ENCODE results near the gene FRMD8.

The FRMD8 gene, protein sequence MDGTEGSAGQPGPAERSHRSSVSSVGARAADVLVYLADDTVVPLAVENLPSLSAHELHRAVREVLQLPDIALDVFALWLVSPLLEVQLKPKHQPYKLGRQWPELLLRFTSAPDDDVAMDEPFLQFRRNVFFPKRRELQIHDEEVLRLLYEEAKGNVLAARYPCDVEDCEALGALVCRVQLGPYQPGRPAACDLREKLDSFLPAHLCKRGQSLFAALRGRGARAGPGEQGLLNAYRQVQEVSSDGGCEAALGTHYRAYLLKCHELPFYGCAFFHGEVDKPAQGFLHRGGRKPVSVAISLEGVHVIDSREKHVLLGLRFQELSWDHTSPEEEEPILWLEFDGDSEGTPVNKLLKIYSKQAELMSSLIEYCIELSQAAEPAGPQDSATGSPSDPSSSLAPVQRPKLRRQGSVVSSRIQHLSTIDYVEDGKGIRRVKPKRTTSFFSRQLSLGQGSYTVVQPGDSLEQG

DNA sequence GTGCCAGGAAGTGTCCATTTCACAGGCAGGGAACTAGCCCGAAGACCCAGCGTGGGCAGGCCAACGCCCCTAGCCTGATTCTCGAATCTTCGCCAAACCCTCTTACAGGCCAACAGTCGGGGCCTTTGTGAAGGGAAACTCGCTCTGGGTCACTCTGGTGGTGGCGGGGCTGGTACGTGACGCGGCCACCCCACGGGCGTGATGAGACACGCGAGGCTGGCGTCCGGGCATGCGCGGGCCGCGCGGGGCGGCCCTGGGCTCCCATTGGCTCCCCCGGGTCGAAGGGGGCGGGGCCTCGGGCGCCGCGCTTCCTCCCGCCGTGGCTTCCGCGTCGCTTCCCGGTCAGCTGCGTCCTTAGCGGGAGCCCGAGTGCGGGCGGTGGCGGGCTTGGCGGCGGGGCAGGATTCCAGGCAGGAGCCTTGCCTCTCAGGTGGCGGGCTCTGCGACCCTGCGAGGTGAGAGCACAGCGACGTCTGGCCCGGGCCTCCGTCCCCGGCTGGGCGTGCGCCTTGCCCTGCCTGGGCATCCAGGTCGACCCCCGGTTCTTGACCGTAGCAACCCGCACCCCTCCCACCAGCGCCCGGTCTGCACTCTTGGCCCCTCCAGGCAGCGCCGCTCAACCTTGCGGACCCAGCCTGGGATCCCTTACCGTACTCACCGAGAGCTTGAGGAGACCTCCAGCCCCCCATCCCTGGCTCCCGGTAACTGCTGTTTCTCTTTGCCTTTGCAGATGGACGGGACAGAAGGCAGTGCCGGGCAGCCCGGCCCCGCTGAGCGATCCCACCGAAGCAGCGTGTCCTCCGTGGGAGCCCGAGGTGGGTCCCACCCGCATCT is at the start of gene FRMD8:
Gene FRMD8 (plus strand): TSS at position 331 of the 834 bp plus-strand sequence. CDS start 400 bp downstream, at position 731.
- peaks cover 0 to 15% of the 10 kb centered on the region in 2 donors for H3K36me3 ChIP-seq (ENCODE audit: control insufficient read depth in 1 of 2, insufficient read depth in 2 of 2, low read length in 2 of 2)
- no peaks in the 10 kb centered on the region for H3K27me3 ChIP-seq (ENCODE audit: control insufficient read depth in 1 of 2, insufficient read depth in 2 of 2, low read length in 2 of 2)
- H3K4me3 ChIP-seq (ENCODE audit: low read depth in 1 of 2, low read length in 2 of 2) = peak within 1 kb of the TSS; percentile 79 to 86
- H3K9ac ChIP-seq (ENCODE audit: low read depth in 1 of 2, low read length in 2 of 2) = peak within 1 kb of the TSS; percentile 91 to 93
- no peaks in the 10 kb centered on the region for H3K9me3 ChIP-seq (ENCODE audit: control insufficient read depth in 1 of 2, low read length in 2 of 2)
- peak within 1 kb of the TSS; percentile 90 for H3K27ac ChIP-seq (ENCODE audit: low read depth, low read length)
- peaks cover 44 to 66% of the 10 kb centered on the region in 2 donors for H3K4me1 ChIP-seq (ENCODE audit: control insufficient read depth in 1 of 2, insufficient read depth in 2 of 2, low read length in 2 of 2)

DNA sequence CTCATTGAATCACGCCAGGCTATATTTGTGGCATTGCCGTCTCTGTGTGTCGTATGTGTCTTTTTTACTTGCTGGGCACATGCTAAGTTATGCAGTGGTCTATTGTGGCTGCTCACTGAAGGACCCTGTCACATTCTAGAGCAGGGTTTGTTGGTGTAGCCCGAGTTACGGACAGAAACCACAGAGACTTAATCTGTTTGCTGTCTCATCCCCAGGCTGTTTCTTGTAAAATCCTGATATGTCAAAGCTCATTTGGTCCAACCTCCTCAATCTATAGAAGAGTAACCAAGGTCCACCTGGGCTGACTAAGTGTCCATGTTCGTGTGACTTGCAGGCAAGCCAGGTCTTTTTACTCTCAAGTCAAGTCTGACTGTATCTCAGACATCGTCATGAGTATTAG is 47.8 kb upstream of the FRMD8 start:
- Histone ChIP-seq H3K4me3 (ENCODE audit: low read depth in 1 of 2, low read length in 2 of 2) (no peak overlapping the region), H3K4me1 (ENCODE audit: control insufficient read depth in 1 of 2, insufficient read depth in 2 of 2, low read length in 2 of 2) (peaks cover 12 to 13% of the 10 kb centered on the region in 2 donors), H3K9ac (ENCODE audit: low read depth in 1 of 2, low read length in 2 of 2) (no peak overlapping the region), H3K36me3 (ENCODE audit: control insufficient read depth in 1 of 2, insufficient read depth in 2 of 2, low read length in 2 of 2) (peaks cover 31 to 48% of the 10 kb centered on the region in 2 donors), H3K27me3 (ENCODE audit: control insufficient read depth in 1 of 2, insufficient read depth in 2 of 2, low read length in 2 of 2) (no peaks in the 10 kb centered on the region), H3K9me3 (ENCODE audit: control insufficient read depth in 1 of 2, low read length in 2 of 2) (no peaks in the 10 kb centered on the region), H3K27ac (ENCODE audit: low read depth, low read length) (no peak overlapping the region)

DNA sequence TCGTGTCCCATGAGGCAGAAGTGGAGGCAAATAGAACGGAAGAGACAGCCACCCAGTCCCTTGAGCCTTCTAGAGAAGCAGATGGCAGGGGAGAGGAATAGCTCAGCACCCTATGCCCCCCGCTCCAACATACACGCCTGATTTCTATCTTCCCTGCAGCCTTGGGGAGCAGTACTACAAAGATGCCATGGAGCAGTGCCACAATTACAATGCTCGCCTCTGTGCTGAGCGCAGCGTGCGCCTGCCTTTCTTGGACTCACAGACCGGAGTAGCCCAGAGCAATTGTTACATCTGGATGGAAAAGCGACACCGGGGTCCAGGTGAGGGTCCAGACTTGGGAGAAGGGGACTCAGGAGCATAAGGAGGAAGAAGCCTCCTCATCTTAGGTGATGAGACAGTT is 46.2 kb upstream of the FRMD8 start:
- H3K9ac ChIP-seq (ENCODE audit: low read depth in 1 of 2, low read length in 2 of 2) = no peak overlapping the region
- H3K9me3 ChIP-seq (ENCODE audit: control insufficient read depth in 1 of 2, low read length in 2 of 2) = no peaks in the 10 kb centered on the region
- no peak overlapping the region for H3K27ac ChIP-seq (ENCODE audit: low read depth, low read length)
- H3K36me3 ChIP-seq (ENCODE audit: control insufficient read depth in 1 of 2, insufficient read depth in 2 of 2, low read length in 2 of 2) = peaks cover 40 to 63% of the 10 kb centered on the region in 2 donors
- H3K4me3 ChIP-seq (ENCODE audit: low read depth in 1 of 2, low read length in 2 of 2) = no peak overlapping the region
- H3K27me3 ChIP-seq (ENCODE audit: control insufficient read depth in 1 of 2, insufficient read depth in 2 of 2, low read length in 2 of 2) = no peaks in the 10 kb centered on the region
- H3K4me1 ChIP-seq (ENCODE audit: control insufficient read depth in 1 of 2, insufficient read depth in 2 of 2, low read length in 2 of 2) = peaks cover 3% of the 10 kb centered on the region in 2 donors

DNA sequence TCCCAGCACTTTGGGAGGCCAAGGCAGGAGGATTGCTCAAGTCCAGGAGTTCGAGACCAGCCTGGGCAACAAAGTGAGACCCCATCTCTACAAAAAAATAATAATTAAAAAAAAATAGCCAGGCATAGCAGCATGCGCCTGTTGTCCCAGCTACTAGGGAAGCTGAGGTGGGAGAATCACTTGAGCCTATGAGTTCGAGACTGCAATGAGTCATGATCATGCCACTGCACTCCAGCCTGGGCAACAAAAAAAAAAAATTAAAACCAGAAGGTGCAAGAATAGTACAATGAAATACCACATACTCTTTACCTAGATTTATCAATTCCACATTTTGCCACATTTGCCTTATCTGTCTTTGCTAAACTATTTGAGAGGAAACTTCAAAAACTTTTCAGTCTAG is 44.6 kb upstream of the FRMD8 start:
- Histone ChIP-seq H3K27me3 (ENCODE audit: control insufficient read depth in 1 of 2, insufficient read depth in 2 of 2, low read length in 2 of 2) (no peaks in the 10 kb centered on the region), H3K4me1 (ENCODE audit: control insufficient read depth in 1 of 2, insufficient read depth in 2 of 2, low read length in 2 of 2) (no peaks in the 10 kb centered on the region), H3K36me3 (ENCODE audit: control insufficient read depth in 1 of 2, insufficient read depth in 2 of 2, low read length in 2 of 2) (peaks cover 51 to 79% of the 10 kb centered on the region in 2 donors), H3K4me3 (ENCODE audit: low read depth in 1 of 2, low read length in 2 of 2) (no peak overlapping the region), H3K9me3 (ENCODE audit: control insufficient read depth in 1 of 2, low read length in 2 of 2) (no peaks in the 10 kb centered on the region), H3K27ac (ENCODE audit: low read depth, low read length) (no peak overlapping the region), H3K9ac (ENCODE audit: low read depth in 1 of 2, low read length in 2 of 2) (no peak overlapping the region)

DNA sequence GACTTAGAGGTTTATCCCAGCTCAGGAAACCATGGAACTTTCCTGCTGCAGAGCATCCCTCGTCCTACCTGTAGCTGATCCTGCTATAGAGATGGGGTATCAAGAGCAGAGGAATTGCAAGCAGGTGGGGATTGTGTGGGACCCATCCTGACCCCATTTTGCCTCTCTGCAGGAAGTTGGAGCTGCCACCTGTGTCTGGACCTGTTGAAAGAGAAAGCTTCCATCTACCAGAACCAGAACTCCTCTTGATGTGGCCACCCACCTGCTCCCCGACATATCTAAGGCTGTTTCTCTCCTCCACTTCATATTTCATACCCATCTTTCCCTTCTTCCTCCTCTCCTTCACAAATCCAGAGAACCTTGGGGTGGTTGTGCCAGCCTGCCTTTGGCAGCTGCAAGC is 34.9 kb upstream of the FRMD8 start:
- H3K9ac ChIP-seq (ENCODE audit: low read depth in 1 of 2, low read length in 2 of 2) = no peak overlapping the region
- no peak overlapping the region for H3K27ac ChIP-seq (ENCODE audit: low read depth, low read length)
- peaks cover 23 to 58% of the 10 kb centered on the region in 2 donors for H3K36me3 ChIP-seq (ENCODE audit: control insufficient read depth in 1 of 2, insufficient read depth in 2 of 2, low read length in 2 of 2)
- no peaks in the 10 kb centered on the region for H3K9me3 ChIP-seq (ENCODE audit: control insufficient read depth in 1 of 2, low read length in 2 of 2)
- no peaks in the 10 kb centered on the region for H3K27me3 ChIP-seq (ENCODE audit: control insufficient read depth in 1 of 2, insufficient read depth in 2 of 2, low read length in 2 of 2)
- no peak overlapping the region for H3K4me3 ChIP-seq (ENCODE audit: low read depth in 1 of 2, low read length in 2 of 2)
- H3K4me1 ChIP-seq (ENCODE audit: control insufficient read depth in 1 of 2, insufficient read depth in 2 of 2, low read length in 2 of 2) = peaks cover 12 to 21% of the 10 kb centered on the region in 2 donors

DNA sequence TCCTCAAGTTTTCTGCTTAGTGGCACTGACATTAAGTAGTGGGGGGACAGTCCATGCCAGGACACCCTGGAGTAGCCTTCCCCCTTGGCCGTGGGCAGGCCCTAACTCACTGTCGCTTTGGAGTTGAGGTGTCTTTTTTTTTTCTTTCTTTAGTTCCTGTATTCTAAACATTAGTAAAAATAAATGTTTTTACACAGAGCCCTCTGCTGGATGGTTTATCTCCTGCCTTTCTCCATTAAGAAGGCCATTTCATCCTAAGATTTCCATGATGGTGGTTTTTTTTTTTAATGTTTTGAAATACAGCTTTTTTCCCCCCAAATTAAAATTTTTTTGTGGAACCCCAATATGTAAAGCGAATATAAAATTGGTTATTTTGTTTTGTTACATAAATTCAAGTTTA is 33.7 kb upstream of the FRMD8 start:
- H3K27me3 ChIP-seq (ENCODE audit: control insufficient read depth in 1 of 2, insufficient read depth in 2 of 2, low read length in 2 of 2) = no peaks in the 10 kb centered on the region
- H3K36me3 ChIP-seq (ENCODE audit: control insufficient read depth in 1 of 2, insufficient read depth in 2 of 2, low read length in 2 of 2) = peaks cover 21 to 49% of the 10 kb centered on the region in 2 donors
- H3K4me3 ChIP-seq (ENCODE audit: low read depth in 1 of 2, low read length in 2 of 2) = no peak overlapping the region
- H3K9me3 ChIP-seq (ENCODE audit: control insufficient read depth in 1 of 2, low read length in 2 of 2) = no peaks in the 10 kb centered on the region
- peaks cover 16 to 29% of the 10 kb centered on the region in 2 donors for H3K4me1 ChIP-seq (ENCODE audit: control insufficient read depth in 1 of 2, insufficient read depth in 2 of 2, low read length in 2 of 2)
- no peak overlapping the region for H3K9ac ChIP-seq (ENCODE audit: low read depth in 1 of 2, low read length in 2 of 2)
- H3K27ac ChIP-seq (ENCODE audit: low read depth, low read length) = no peak overlapping the region

DNA sequence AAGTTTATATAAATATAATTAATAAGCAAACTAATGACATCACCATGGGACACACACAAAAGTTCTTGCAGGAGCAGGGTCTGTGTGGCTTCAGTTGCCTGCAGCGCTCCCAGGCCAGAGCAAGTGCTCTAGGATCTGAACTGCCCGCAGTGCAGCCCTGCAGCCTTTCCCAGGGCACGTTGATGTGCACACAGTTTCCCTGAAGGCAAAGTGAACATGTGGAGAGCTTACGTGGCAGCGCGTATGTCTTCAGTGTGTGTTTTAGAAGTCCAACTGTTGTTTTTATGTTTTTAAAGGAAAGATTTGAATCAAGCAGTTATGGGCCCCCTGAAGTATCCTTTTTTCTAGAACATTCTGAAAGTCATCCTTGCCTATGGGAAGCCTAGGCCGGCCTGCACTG is 33.1 kb upstream of the FRMD8 start:
- peaks cover 20 to 34% of the 10 kb centered on the region in 2 donors for H3K4me1 ChIP-seq (ENCODE audit: control insufficient read depth in 1 of 2, insufficient read depth in 2 of 2, low read length in 2 of 2)
- no peaks in the 10 kb centered on the region for H3K9me3 ChIP-seq (ENCODE audit: control insufficient read depth in 1 of 2, low read length in 2 of 2)
- peak overlapping the region in 1 of 2 donors; percentile 79 for H3K4me3 ChIP-seq (ENCODE audit: low read depth in 1 of 2, low read length in 2 of 2)
- no peaks in the 10 kb centered on the region for H3K27me3 ChIP-seq (ENCODE audit: control insufficient read depth in 1 of 2, insufficient read depth in 2 of 2, low read length in 2 of 2)
- peaks cover 21 to 43% of the 10 kb centered on the region in 2 donors for H3K36me3 ChIP-seq (ENCODE audit: control insufficient read depth in 1 of 2, insufficient read depth in 2 of 2, low read length in 2 of 2)
- no peak overlapping the region for H3K27ac ChIP-seq (ENCODE audit: low read depth, low read length)
- no peak overlapping the region for H3K9ac ChIP-seq (ENCODE audit: low read depth in 1 of 2, low read length in 2 of 2)

DNA sequence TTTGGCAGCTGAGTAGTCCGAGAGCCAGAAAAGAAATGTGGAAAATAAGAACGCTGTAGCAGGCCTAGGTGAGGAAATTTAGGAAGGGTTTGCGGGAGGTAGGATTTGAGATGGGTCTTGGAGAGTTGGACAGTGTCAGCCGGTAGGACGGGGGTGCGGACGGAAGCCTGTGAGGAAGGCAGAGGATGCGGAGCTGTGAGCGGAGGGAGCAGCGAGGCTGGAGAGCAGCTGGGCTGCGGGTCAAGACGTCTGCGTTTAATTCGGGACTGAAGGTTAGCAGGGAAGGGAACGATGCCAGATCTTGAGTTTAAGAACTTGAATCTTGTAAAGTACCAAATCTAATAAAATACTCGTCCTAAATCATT is 32.6 kb upstream of the FRMD8 start:
- peak overlapping the region; percentile 67 to 79 for H3K4me3 ChIP-seq (ENCODE audit: low read depth in 1 of 2, low read length in 2 of 2)
- no peaks in the 10 kb centered on the region for H3K9me3 ChIP-seq (ENCODE audit: control insufficient read depth in 1 of 2, low read length in 2 of 2)
- H3K9ac ChIP-seq (ENCODE audit: low read depth in 1 of 2, low read length in 2 of 2) = peak overlapping the region; percentile 26 to 48
- no peaks in the 10 kb centered on the region for H3K27me3 ChIP-seq (ENCODE audit: control insufficient read depth in 1 of 2, insufficient read depth in 2 of 2, low read length in 2 of 2)
- H3K4me1 ChIP-seq (ENCODE audit: control insufficient read depth in 1 of 2, insufficient read depth in 2 of 2, low read length in 2 of 2) = peaks cover 20 to 39% of the 10 kb centered on the region in 2 donors
- H3K36me3 ChIP-seq (ENCODE audit: control insufficient read depth in 1 of 2, insufficient read depth in 2 of 2, low read length in 2 of 2) = peaks cover 16 to 38% of the 10 kb centered on the region in 2 donors
- no peak overlapping the region for H3K27ac ChIP-seq (ENCODE audit: low read depth, low read length)

DNA sequence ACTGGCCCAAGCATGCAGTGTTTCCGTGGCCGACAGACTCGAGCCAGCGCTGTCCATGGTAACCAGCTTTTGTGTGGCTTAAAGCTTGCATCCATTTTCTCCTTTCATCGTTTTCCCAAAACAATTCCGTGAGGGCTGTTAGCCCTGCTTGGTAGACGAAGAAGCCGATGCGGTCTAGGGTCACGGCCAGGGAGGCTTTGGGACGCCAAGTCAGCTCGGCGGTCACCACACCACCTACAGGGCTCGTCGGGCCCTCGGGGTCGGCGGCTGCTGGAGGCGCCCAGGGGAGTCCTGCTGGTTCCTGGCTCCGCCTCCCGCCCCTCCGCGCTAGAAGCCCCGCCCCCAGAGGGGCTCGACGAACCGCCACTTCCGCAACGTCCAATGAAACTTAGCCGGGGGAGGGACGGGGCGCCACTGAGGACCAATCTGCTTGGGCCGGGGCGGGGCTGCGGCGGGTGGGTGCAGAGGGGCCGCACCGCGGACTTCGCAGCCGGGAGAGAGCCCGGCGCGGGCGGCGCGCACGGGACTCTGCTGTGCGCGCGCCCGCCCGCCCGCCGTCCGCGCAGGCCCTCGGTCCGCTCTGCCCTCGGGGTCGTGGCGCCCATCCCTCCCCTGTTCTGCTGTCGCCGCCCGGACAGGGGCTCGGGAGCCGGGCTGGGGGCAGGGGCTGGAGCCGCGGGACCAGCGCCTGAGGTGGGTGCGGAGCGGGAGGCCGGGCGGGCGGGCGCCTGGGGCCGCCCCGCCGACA is 32.0 kb upstream of the FRMD8 start, which contains the start of gene TIGD3:
Gene TIGD3 (plus strand): TSS at position 487 of the 748 bp plus-strand sequence. CDS start 1,058 bp downstream, outside the sequence.
- no peaks in the 10 kb centered on the region for H3K9me3 ChIP-seq (ENCODE audit: control insufficient read depth in 1 of 2, low read length in 2 of 2)
- H3K4me3 ChIP-seq (ENCODE audit: low read depth in 1 of 2, low read length in 2 of 2) = peak within 1 kb of the TSS; percentile 69 to 79
- H3K9ac ChIP-seq (ENCODE audit: low read depth in 1 of 2, low read length in 2 of 2) = peak within 1 kb of the TSS; percentile 51 to 72
- peaks cover 20 to 39% of the 10 kb centered on the region in 2 donors for H3K4me1 ChIP-seq (ENCODE audit: control insufficient read depth in 1 of 2, insufficient read depth in 2 of 2, low read length in 2 of 2)
- peaks cover 12 to 33% of the 10 kb centered on the region in 2 donors for H3K36me3 ChIP-seq (ENCODE audit: control insufficient read depth in 1 of 2, insufficient read depth in 2 of 2, low read length in 2 of 2)
- no peak within 1 kb of the TSS for H3K27ac ChIP-seq (ENCODE audit: low read depth, low read length)
- H3K27me3 ChIP-seq (ENCODE audit: control insufficient read depth in 1 of 2, insufficient read depth in 2 of 2, low read length in 2 of 2) = no peaks in the 10 kb centered on the region
